WERI-Rb-1 (cell line): Measurements from ENCODE around the gene TNIK.

ENCODE experiments used
- DNase-seq: peaks from one replicate; pipeline ENCODE4 v3.0.0-alpha.2; 2020
- H3K27ac ChIP-seq: fragments of 250-450 bp; sonication (Bioruptor Pico); 2 replicates; pipeline ENCODE4 v1.5.1; 2020; ENCODE audit warnings: mild to moderate bottlenecking, moderate library complexity
- H3K27me3 ChIP-seq: fragments of 250-450 bp; sonication (Bioruptor Pico); 2 replicates; pipeline ENCODE4 v1.5.1; 2021; ENCODE audit warnings: mild to moderate bottlenecking, low read depth, moderate library complexity; ENCODE audit not compliant: insufficient read depth, severe bottlenecking
- H3K36me3 ChIP-seq: fragments of 250-450 bp; sonication (Bioruptor Pico); 2 replicates; pipeline ENCODE4 v1.5.1; 2020; ENCODE audit warnings: mild to moderate bottlenecking, moderate library complexity
- H3K4me3 ChIP-seq: 2 replicates; pipeline ENCODE4 v1.5.1; 2011; ENCODE audit warnings: low read depth, mild to moderate bottlenecking, control low read depth, low read length
- H3K9me3 ChIP-seq: fragments of 250-450 bp; sonication (Bioruptor Pico); 2 replicates; pipeline ENCODE4 v1.5.1; 2021; ENCODE audit warnings: mild to moderate bottlenecking, moderate library complexity; ENCODE audit not compliant: severe bottlenecking
- TF ChIP-seq, protein P1 (sequence below): IDR thresholded peaks from 2 replicates; pipeline ENCODE4 v1.5.1; 2011; ENCODE audit warnings: low read depth, mild to moderate bottlenecking, control low read depth, inconsistent platforms, low read length

TNIK gene

DNA sequence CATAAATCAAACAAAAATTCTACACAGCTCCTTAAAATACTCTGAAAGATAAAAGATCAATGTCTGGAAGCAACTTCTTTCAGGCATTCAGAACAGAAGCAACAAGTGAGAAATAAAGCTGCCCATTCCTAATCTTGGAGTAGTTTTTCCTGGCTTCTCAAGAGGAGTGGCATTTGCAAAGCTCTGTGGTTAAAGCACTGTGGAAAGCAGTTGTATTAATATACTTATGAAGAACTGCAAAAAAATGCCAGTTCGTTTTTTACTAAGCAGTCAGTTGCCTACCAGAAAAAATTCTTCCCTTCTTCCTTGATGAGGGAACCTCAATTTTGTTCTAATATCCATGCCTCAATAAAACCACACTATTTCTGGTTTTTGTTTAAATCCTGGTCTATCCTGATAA, 197.8 kb downstream of the TNIK start:
- H3K9me3 ChIP-seq: no peaks in the 10 kb centered on the region
- no peak overlapping the region for H3K4me3 ChIP-seq
- H3K27me3 ChIP-seq: no peaks in the 10 kb centered on the region
- TF ChIP-seq, protein P1, sequence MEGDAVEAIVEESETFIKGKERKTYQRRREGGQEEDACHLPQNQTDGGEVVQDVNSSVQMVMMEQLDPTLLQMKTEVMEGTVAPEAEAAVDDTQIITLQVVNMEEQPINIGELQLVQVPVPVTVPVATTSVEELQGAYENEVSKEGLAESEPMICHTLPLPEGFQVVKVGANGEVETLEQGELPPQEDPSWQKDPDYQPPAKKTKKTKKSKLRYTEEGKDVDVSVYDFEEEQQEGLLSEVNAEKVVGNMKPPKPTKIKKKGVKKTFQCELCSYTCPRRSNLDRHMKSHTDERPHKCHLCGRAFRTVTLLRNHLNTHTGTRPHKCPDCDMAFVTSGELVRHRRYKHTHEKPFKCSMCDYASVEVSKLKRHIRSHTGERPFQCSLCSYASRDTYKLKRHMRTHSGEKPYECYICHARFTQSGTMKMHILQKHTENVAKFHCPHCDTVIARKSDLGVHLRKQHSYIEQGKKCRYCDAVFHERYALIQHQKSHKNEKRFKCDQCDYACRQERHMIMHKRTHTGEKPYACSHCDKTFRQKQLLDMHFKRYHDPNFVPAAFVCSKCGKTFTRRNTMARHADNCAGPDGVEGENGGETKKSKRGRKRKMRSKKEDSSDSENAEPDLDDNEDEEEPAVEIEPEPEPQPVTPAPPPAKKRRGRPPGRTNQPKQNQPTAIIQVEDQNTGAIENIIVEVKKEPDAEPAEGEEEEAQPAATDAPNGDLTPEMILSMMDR: no peak
- H3K36me3 ChIP-seq: no peaks in the 10 kb centered on the region
- H3K27ac ChIP-seq: no peak overlapping the region
- DNase-seq: no peak

DNA sequence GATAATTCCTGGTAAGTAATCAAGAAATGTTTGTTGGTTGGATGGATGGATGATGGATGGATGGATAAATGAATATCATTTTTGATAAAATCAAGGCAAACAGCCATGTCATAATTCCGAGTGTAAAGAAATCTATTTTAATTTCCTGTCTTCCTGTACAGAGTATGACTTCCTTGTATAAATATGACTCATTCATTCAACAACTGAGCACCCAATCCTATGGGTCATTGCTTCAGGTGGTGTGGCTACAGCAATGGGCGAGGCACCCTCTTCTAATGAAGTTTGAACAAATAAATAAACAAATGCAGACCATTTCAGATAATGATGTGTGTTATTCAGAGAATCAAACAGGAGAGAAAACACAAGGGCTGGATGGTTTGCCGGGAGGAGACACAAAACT, 198.7 kb downstream of the TNIK start:
- no peaks in the 10 kb centered on the region for H3K9me3 ChIP-seq
- TF ChIP-seq, protein P1: no peak
- no peak for DNase-seq
- H3K27me3 ChIP-seq: no peaks in the 10 kb centered on the region
- no peak overlapping the region for H3K4me3 ChIP-seq
- no peak overlapping the region for H3K27ac ChIP-seq
- H3K36me3 ChIP-seq: no peaks in the 10 kb centered on the region

DNA sequence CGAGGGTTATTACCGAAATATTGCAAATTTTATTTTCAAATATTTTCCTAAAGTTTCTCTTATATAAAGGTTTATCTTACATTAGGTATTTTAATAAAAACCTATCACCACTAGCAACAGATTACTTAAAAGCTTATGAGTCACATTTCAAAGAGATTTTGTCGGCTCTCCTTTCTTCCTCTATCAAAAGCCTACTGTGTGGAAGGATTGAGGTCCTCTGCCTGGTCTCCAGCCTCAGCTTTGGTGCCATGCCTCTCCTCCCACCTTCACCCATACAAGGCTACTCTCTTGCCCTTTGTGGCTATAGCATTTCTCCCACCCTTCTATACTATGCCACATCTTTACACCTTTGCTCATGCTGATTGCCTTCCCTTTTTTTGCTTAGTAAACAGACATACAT, 199.3 kb downstream of the TNIK start:
- H3K36me3 ChIP-seq: no peaks in the 10 kb centered on the region
- TF ChIP-seq, protein P1: no peak
- DNase-seq: no peak
- no peaks in the 10 kb centered on the region for H3K27me3 ChIP-seq
- no peak overlapping the region for H3K4me3 ChIP-seq
- no peak overlapping the region for H3K27ac ChIP-seq
- no peaks in the 10 kb centered on the region for H3K9me3 ChIP-seq

GRCh38 chr3:171260466-171260865, 199.7 kb downstream of the TNIK start:
- Histone ChIP-seq H3K27ac (no peak overlapping the region), H3K27me3 (no peaks in the 10 kb centered on the region), H3K9me3 (no peaks in the 10 kb centered on the region), H3K36me3 (no peaks in the 10 kb centered on the region), H3K4me3 (no peak overlapping the region)
- TF ChIP-seq, protein P1: no peak
- no peak for DNase-seq

GRCh38 chr3:171258316-171258715, 201.9 kb downstream of the TNIK start:
- H3K4me3 ChIP-seq: no peak overlapping the region
- no peaks in the 10 kb centered on the region for H3K9me3 ChIP-seq
- no peak for DNase-seq
- no peak overlapping the region for H3K27ac ChIP-seq
- TF ChIP-seq, protein P1: no peak
- H3K27me3 ChIP-seq: no peaks in the 10 kb centered on the region
- H3K36me3 ChIP-seq: no peaks in the 10 kb centered on the region
